ENCODE data around the gene MRPL11.

DNA sequence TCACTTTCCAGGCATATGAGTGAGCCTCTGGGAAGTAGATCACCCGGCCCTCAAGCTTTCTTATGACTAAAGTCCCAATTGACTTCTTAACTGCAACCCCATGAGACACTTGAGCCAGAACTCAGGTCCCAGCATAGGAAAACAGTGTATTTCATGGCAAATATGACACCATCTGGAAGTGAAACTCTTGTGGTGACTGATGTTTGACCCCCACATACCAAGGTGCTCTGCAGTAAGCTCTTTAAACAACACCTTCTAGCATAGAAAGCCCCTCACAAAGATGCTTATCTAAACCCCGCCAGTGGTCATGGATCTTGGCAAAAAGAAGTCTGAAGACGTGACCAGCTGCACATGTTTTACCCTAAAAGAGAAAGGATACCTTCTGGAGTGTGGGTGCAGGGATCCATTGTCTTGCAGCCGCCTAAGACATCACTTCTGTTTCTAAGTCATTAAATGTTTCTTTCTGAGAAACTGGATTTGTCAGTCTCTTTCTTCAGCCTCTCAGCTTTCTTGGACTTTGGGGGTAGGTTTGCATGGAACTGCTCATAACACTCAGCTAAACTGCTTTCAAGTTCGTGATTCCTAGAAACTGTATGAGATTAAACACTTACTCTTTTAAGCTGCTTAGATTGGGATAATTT lies 20.6 kb upstream of the MRPL11 start:
- TF ChIP-seq, protein P1, sequence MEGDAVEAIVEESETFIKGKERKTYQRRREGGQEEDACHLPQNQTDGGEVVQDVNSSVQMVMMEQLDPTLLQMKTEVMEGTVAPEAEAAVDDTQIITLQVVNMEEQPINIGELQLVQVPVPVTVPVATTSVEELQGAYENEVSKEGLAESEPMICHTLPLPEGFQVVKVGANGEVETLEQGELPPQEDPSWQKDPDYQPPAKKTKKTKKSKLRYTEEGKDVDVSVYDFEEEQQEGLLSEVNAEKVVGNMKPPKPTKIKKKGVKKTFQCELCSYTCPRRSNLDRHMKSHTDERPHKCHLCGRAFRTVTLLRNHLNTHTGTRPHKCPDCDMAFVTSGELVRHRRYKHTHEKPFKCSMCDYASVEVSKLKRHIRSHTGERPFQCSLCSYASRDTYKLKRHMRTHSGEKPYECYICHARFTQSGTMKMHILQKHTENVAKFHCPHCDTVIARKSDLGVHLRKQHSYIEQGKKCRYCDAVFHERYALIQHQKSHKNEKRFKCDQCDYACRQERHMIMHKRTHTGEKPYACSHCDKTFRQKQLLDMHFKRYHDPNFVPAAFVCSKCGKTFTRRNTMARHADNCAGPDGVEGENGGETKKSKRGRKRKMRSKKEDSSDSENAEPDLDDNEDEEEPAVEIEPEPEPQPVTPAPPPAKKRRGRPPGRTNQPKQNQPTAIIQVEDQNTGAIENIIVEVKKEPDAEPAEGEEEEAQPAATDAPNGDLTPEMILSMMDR (IDR thresholded peaks at IDR 0.05; ENCODE audit: low read length): no peak
- no peak for TF ChIP-seq EZH2 (IDR thresholded peaks at IDR 0.05; ENCODE audit: borderline replicate concordance, low read length)

Data from OCI-LY1 (cell line).